ENCODE data around the gene HIF3A.

HIF3A gene

DNA sequence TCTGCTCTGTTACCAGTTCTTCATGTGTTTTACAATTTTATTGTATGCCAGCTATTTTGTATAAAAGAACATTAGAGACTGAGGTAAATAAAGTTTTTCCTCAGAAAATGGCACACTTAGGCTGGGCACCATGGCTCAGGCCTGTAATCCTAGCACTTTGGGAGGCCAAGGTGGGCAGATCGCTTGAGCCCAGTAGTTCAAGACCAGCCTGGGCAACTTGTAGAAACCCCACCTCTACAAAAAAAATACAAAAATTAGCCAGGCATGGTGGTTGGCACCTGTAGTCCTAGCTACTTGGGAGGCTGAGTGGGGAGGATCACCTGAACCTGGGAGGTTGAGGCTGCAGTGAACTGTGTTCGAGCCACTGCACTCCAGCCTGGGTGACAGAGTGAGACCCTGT is 84.5 kb downstream of the HIF3A start:
- Histone ChIP-seq H3K79me2 (ENCODE audit: insufficient read depth, low read length) (no peaks in the 10 kb centered on the region), H2AFZ (ENCODE audit: low read length) (no peak overlapping the region), H4K20me1 (ENCODE audit: insufficient read depth, low read length, poor library complexity, severe bottlenecking) (no peaks in the 10 kb centered on the region), H3K9me3 (ENCODE audit: insufficient read depth, low read depth, low read length) (no peaks in the 10 kb centered on the region), H3K36me3 (ENCODE audit: insufficient read depth, low read length) (peaks cover 96% of the 10 kb centered on the region; the same call in 1 of the 2 replicates), H3K9me2 (replicated peaks; ENCODE audit: low read depth, low read length) (no peaks in the 10 kb centered on the region), H3F3A (ENCODE audit: low read depth) (no peaks in the 10 kb centered on the region), H3K4me3 (ENCODE audit: low read length, poor library complexity, severe bottlenecking) (no peak overlapping the region), H3K4me1 (ENCODE audit: insufficient read depth, low read length, poor library complexity, severe bottlenecking) (no peaks in the 10 kb centered on the region), H3K9ac (ENCODE audit: low read depth, low read length, poor library complexity, severe bottlenecking) (no peak overlapping the region), H3K27me3 (ENCODE audit: insufficient read depth, low read length, poor library complexity, severe bottlenecking) (no peaks in the 10 kb centered on the region), H3K4me2 (ENCODE audit: low read depth, low read length, poor library complexity, severe bottlenecking) (no peak overlapping the region)
- no peak for TF ChIP-seq EZH2phosphoT487 (IDR thresholded peaks at IDR 0.05; ENCODE audit: borderline replicate concordance)
- TF ChIP-seq, protein P1, sequence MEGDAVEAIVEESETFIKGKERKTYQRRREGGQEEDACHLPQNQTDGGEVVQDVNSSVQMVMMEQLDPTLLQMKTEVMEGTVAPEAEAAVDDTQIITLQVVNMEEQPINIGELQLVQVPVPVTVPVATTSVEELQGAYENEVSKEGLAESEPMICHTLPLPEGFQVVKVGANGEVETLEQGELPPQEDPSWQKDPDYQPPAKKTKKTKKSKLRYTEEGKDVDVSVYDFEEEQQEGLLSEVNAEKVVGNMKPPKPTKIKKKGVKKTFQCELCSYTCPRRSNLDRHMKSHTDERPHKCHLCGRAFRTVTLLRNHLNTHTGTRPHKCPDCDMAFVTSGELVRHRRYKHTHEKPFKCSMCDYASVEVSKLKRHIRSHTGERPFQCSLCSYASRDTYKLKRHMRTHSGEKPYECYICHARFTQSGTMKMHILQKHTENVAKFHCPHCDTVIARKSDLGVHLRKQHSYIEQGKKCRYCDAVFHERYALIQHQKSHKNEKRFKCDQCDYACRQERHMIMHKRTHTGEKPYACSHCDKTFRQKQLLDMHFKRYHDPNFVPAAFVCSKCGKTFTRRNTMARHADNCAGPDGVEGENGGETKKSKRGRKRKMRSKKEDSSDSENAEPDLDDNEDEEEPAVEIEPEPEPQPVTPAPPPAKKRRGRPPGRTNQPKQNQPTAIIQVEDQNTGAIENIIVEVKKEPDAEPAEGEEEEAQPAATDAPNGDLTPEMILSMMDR (conservative IDR thresholded peaks at IDR 0.05; ENCODE audit: low read length) = no peak

DNA sequence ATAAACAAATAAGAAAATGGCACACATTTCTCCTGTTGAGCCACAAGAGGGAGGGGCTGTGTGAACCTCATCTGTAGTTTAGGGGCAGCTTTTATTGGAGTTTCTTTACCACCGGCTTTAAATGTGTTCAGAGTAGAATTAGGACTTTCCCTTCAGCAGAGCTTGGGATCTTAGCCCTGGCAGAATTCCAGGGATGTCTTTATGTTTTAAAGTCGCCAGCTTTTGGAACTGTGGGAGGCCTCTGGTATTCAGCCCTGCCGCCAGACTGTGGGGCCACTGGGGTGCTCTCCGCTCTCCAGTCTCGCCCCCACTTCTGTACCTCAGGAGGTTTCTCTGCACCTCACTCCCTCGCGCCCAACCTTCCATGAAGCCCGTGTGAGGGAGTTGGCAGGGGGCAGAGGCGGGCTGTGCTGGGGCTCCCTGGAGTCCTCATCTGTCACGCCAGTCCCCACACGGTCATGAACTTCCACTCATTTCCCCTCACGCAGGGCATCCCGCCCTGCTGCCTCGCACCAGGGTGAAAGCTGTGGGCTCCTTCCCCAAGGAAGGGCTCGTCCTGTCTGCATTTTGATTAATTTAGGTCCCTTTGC is 85.0 kb downstream of the HIF3A start:
- Histone ChIP-seq H4K20me1 (ENCODE audit: insufficient read depth, low read length, poor library complexity, severe bottlenecking) (no peaks in the 10 kb centered on the region), H3K27me3 (ENCODE audit: insufficient read depth, low read length, poor library complexity, severe bottlenecking) (no peaks in the 10 kb centered on the region), H3K4me3 (ENCODE audit: low read length, poor library complexity, severe bottlenecking) (no peak overlapping the region), H3K9me3 (ENCODE audit: insufficient read depth, low read depth, low read length) (no peaks in the 10 kb centered on the region), H3K4me2 (ENCODE audit: low read depth, low read length, poor library complexity, severe bottlenecking) (no peak overlapping the region), H3K9me2 (replicated peaks; ENCODE audit: low read depth, low read length) (no peaks in the 10 kb centered on the region), H2AFZ (ENCODE audit: low read length) (no peak overlapping the region), H3K9ac (ENCODE audit: low read depth, low read length, poor library complexity, severe bottlenecking) (no peak overlapping the region), H3K4me1 (ENCODE audit: insufficient read depth, low read length, poor library complexity, severe bottlenecking) (no peaks in the 10 kb centered on the region), H3F3A (ENCODE audit: low read depth) (no peaks in the 10 kb centered on the region), H3K79me2 (ENCODE audit: insufficient read depth, low read length) (no peaks in the 10 kb centered on the region), H3K36me3 (ENCODE audit: insufficient read depth, low read length) (peaks cover 96% of the 10 kb centered on the region; the same call in 1 of the 2 replicates)
- no peak for TF ChIP-seq EZH2phosphoT487 (IDR thresholded peaks at IDR 0.05; ENCODE audit: borderline replicate concordance)
- TF ChIP-seq, protein P1 (conservative IDR thresholded peaks at IDR 0.05; ENCODE audit: low read length) = no peak

DNA sequence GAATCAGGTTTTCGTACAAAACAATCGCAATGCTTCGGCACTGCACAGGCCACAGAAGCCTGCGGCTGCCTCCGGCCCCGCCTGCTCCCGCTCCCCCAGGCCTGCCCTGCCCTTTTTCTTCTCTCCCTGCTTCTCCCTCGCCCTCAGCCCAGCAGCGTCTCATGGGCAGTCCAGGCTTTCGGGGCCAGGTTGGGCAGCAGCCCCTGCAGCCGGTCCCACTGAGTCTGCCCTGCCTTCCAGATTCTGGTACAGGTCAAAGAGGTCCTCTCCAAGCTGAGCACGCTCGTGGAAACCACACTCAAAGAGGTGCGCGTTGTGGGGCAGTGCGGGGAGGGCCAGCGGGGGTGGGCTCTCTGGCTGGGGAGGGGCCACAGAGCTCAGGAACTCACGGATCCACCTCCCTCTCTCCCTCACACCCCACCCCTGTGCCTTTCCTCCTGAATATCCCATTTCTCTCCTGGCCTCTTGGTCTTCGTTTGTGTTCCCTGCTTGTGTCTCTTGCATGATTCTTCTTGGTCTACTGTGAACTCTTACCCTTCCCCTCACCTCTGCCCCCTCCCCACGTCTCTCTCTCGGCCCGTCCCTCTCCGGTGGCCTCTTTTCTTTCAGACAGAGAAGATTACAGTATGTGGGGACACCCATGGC is 86.5 kb downstream of the HIF3A start:
- no peak for TF ChIP-seq EZH2phosphoT487 (IDR thresholded peaks at IDR 0.05; ENCODE audit: borderline replicate concordance)
- TF ChIP-seq, protein P1 (conservative IDR thresholded peaks at IDR 0.05; ENCODE audit: low read length) = no peak
- no peaks in the 10 kb centered on the region for H3K4me1 ChIP-seq (ENCODE audit: insufficient read depth, low read length, poor library complexity, severe bottlenecking)
- no peaks in the 10 kb centered on the region for H3K9me2 ChIP-seq (replicated peaks; ENCODE audit: low read depth, low read length)
- H3K36me3 ChIP-seq (ENCODE audit: insufficient read depth, low read length) = peaks cover 95% of the 10 kb centered on the region; the same call in 1 of the 2 replicates
- no peaks in the 10 kb centered on the region for H3K79me2 ChIP-seq (ENCODE audit: insufficient read depth, low read length)
- no peaks in the 10 kb centered on the region for H4K20me1 ChIP-seq (ENCODE audit: insufficient read depth, low read length, poor library complexity, severe bottlenecking)
- no peak overlapping the region for H3K4me2 ChIP-seq (ENCODE audit: low read depth, low read length, poor library complexity, severe bottlenecking)
- H3K27me3 ChIP-seq (ENCODE audit: insufficient read depth, low read length, poor library complexity, severe bottlenecking) = no peaks in the 10 kb centered on the region
- no peak overlapping the region for H3K9ac ChIP-seq (ENCODE audit: low read depth, low read length, poor library complexity, severe bottlenecking)
- no peaks in the 10 kb centered on the region for H3K9me3 ChIP-seq (ENCODE audit: insufficient read depth, low read depth, low read length)
- H3K4me3 ChIP-seq (ENCODE audit: low read length, poor library complexity, severe bottlenecking) = no peak overlapping the region
- no peaks in the 10 kb centered on the region for H3F3A ChIP-seq (ENCODE audit: low read depth)
- H2AFZ ChIP-seq (ENCODE audit: low read length) = no peak overlapping the region
